NCI-H2196 (cell line): ENCODE measurements around the gene GLIS1.

Experiments
- DNase-seq: peaks from one replicate; lab custom pipeline; 2025; ENCODE audit not compliant: unreplicated experiment; lab: John Stamatoyannopoulos, UW

Gene GLIS1

DNA sequence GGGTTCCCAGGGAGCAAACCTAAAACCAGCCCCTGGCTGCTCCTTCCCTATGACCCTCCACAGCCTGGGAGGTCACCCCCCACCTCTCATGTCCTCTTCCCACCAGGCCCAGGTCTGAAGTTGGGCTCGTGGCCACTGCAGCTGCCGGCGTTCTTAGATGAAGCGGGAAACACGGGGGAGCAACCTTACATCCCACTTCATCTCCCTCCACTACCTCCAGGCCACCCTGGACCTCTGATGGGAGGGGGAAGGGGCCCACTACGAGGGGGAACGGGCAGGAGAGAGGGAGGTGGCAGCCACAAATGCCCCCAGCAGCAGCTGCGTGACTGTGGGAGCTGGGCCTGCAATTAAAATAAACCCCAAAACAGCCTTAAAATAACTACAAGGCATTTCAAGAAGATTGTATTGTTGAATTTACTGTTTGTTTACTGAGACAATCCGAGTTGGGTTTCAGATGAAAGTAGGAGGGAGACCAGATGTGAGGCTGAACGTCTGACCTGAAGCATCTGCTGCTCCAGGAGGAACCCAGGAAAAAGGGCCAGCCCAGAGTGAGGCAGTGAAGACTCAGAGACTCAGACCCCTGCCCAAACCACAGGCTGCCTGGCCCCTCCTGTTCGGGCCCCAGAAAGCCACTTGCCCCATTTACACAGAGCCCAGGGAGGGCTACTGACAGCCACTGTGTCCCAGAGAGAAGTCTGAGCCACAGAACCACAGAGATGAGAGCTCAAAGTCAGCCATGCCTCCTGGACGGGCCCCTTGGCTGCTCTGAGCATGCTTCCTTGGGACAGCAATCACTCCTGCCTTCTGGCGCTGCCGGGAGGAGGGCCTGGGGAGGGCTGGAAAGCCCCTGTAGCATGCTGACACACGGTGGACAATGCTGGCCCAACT lies 59.8 kb downstream of the GLIS1 start:
- no peak for DNase-seq

- no peak for DNase-seq
Observed at GRCh38 chr1:53678507-53678906, 60.5 kb downstream of the GLIS1 start.

- no peak for DNase-seq
Observed at GRCh38 chr1:53678046-53678445, 60.9 kb downstream of the GLIS1 start.

DNA sequence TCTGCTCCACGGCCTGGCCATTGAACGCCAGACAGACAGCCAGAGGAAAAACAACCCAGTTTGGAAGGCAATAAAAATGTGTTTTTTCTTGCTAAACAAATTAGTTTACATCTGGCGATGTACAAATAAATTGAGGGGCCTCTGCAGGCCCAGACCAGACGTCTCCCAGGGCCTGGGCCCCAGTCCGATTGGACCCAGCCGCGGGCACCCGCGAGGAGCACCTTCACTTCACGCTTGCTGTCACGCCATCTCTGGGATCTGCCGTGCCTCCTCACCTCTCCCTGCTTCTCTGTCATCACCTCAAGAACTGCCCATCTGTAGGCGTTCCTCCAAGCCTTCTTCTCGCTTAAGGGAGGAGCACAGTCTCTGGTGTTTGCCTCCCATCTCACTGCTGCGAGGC lies 61.5 kb downstream of the GLIS1 start:
- DNase-seq: no peak

- no peak for DNase-seq
Observed at GRCh38 chr1:53672785-53673184, 66.2 kb downstream of the GLIS1 start.

- DNase-seq: no peak
Observed at GRCh38 chr1:53672243-53672642, 66.7 kb downstream of the GLIS1 start.

- no peak for DNase-seq
Observed at GRCh38 chr1:53669621-53670191, 69.3 kb downstream of the GLIS1 start.

DNA sequence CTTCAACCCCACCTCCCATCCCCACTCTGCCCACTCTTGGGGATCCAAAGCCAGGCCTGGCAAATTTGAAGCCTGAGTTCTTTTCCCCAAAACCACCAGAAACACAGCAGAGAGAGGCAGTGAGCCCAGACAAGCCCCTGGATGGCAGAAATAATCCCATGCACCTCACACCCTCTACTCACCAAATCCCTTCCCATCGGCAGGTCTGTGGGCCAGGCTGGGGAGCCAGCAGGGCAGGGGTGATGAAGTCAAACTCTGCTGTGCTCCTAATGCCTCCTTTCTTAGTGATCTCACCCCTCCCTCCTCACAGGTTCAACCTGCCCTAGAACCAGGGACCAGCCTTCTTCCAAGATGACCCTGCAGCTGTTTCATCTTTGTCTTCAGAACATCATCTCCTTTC lies 72.4 kb downstream of the GLIS1 start:
- DNase-seq: no peak

DNA sequence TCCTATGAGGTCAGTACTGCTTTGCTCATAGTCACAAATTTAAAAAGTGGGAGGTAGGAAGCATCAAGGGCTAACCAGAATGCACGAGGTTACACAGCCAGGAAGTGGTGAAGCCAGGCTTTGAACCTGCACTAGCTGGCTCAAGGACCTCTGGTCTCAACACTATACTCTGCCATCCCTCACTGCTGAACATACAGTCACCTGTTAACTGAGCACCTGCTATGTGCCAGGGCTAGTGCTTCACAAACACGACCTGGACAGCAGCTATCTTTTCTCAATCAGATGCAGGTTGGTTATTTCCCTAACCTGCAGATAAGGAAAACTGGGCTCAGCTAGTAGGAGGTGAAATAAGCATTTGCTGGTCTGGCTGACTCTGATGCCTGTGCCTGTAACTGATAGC lies 73.0 kb downstream of the GLIS1 start:
- no peak for DNase-seq

GRCh38 chr1:53663529-53664300 lies 75.2 kb downstream of the GLIS1 start:
- DNase-seq: no peak

- DNase-seq: no peak
Observed at GRCh38 chr1:53662951-53663350, 76.0 kb downstream of the GLIS1 start.

DNA sequence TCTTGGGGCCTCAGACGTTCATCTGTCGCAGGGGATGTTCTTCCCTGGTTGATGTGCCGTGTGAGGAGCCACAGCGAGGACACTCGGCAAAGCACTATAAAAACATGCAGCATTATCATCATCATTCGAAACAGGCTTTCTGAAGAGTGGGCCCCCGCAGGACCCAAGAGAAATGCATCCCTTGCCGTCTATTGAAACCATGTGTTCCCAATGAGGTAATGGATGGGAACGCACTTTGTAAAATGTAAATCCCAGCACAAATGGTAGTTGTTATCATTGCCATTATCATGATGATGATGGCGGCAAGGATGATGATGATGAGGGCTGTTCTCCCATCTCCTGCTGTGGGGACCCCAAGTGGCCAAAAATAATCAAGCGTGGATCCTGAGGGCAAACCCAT lies 76.8 kb downstream of the GLIS1 start:
- no peak for DNase-seq

- no peak for DNase-seq
Observed at GRCh38 chr1:53661496-53661895, 77.5 kb downstream of the GLIS1 start.

- no peak for DNase-seq
Observed at GRCh38 chr1:53660666-53661065, 78.3 kb downstream of the GLIS1 start.

DNA sequence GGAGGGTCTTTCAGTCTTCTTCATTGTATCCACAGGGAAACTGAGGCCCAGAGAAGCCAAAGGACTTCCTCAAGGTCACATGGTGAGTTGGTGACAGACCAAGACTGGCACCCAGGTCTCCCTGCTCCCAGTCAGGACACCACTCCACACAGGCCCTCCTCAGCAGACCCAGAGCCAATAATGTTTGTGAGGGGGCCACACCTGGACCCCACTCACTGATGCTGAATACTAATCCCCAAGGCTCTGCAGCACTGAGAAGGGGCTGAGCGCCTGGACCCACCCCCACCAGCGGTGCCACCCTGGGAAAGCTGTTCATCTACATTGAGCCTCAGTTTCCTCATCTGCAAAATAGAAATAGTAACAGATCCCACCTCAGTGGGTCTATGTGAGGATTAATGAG lies 79.5 kb downstream of the GLIS1 start:
- DNase-seq: no peak

- no peak for DNase-seq
Observed at GRCh38 chr1:53658489-53659230, 80.3 kb downstream of the GLIS1 start.

DNA sequence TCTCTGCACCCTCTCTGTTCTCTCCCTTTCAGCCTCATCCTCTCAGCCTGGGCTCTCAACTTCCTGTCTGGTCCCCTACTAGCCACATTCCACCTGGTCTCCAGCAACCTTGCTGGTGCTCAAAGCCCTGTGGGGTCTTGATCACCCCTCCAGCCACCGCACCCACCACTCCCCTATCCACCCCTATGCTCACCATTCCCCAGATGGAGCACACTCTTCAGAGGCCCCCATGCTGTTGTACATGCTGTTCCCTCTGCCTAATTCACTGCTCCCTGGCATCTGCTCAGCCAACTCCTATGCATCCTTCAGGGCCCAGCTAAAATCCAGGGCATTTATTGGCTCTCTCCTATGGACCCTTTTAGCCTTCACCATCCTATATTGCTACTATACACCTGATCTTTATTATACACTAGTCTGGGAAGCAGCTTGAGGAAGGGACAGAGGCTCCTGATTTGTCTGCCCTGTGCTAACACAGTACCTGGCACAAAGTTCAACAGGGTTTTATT lies 81.0 kb downstream of the GLIS1 start:
- DNase-seq: no peak

GRCh38 chr1:53657531-53657805 lies 81.5 kb downstream of the GLIS1 start:
- DNase-seq: no peak

- DNase-seq: no peak
Observed at GRCh38 chr1:53656747-53657530, 82.0 kb downstream of the GLIS1 start.

- DNase-seq: no peak
Observed at GRCh38 chr1:53655931-53656746, 82.8 kb downstream of the GLIS1 start.
